GM12872 (cell line): ENCODE results near the gene INSL3.

ENCODE experiments used
- TF ChIP-seq, protein P1 (sequence below): IDR thresholded peaks from 3 replicates; pipeline ENCODE4 v1.5.1; 2011; ENCODE audit warnings: low read depth, mild to moderate bottlenecking, low read length, moderate library complexity; ENCODE audit not compliant: insufficient read depth

Gene INSL3

DNA sequence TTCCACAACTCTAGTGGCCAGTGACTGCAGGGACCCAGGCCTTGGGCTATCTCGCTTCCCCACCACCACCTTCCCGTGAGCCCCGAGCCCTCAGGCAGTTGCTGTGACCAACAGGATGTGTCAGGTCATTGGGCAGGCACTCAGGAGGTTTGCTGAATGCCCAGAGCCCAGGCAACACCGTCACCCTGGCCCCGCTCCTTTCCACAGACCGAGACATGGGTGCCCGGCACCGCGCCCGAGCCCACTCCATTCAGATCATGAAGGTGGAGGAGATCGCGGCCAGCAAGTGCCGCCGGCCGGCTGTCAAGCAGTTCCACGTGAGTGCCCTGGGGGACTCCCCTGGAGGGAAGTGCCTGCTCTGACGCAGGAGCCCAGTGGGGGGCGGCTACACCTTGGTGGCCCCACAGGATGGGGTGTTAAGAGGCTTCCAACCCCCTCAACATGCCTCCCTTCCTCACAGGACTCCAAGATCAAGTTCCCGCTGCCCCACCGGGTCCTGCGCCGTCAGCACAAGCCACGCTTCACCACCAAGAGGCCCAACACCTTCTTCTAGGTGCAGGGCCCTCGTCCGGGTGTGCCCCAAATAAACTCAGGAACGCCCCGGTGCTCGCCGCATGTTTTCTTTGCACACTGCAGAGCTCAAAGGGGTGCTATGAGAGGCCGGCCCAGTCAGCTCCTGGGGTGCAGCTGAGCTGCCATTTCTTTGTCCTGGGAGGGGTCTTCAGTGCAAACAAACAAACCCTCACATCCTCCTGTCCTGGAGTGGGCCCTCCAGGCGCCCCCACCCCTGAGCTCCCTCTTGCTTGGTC is 41.6 kb upstream of the INSL3 start:
- TF ChIP-seq, protein P1, sequence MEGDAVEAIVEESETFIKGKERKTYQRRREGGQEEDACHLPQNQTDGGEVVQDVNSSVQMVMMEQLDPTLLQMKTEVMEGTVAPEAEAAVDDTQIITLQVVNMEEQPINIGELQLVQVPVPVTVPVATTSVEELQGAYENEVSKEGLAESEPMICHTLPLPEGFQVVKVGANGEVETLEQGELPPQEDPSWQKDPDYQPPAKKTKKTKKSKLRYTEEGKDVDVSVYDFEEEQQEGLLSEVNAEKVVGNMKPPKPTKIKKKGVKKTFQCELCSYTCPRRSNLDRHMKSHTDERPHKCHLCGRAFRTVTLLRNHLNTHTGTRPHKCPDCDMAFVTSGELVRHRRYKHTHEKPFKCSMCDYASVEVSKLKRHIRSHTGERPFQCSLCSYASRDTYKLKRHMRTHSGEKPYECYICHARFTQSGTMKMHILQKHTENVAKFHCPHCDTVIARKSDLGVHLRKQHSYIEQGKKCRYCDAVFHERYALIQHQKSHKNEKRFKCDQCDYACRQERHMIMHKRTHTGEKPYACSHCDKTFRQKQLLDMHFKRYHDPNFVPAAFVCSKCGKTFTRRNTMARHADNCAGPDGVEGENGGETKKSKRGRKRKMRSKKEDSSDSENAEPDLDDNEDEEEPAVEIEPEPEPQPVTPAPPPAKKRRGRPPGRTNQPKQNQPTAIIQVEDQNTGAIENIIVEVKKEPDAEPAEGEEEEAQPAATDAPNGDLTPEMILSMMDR, result 0 out of 3 replicates have a peak, but pooled peaks have one; percentile 12

DNA sequence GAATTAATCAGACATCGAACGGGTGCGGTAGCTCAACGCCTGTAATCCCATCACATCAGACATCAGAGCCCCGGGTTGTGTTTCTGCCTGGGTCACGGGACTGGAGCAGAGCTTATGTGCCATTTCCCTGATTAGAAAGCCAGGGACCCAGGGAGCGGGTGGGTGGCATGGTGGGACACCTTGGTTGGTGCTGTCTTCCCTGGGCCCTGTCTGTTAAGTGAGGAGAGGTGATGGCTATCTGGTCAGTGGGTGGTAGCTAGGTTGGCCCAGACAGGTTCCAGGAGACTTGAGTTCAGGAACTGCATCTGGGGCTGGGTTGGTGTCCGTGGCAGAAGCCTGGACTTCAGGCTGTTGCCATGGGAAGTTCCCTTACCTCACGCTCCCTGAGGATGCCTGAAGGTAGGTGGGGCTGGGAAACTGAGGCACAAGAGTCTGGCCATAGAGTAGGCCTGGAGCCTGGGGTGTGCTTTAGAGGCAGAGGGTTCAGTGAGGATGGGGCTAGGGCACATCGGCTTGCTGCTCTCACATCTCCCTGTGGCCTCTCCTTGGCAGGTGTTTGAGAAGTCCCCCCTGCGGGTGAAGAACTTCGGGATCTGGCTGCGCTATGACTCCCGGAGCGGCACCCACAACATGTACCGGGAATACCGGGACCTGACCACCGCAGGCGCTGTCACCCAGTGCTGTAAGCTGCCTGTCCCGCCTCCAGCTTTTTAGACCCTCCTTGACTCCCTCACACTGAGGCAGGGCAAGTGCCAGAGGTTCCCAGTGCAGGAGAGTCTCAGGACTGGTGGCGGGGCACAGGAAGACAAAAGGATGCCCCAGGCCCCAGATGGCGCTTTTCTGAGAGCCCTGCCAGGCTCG is 40.5 kb upstream of the INSL3 start:
- TF ChIP-seq, protein P1, result no peak

DNA sequence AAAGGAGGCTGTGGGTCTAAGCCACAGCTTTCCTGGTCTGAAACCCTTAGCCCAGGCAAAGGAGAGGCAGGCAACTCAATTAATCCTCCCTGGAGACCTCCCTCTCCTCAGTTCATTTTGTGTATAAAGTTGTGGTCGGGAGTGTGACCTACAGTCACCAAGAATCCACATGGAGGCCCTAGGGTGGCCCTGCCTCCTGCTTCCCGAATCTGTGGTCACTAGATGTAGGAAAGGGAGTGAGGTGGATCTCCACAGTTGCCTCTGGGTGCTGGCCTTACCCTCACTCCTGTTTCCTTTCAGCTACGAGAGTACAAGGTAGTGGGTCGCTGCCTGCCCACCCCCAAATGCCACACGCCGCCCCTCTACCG is 39.7 kb upstream of the INSL3 start:
- TF ChIP-seq, protein P1, result no peak

DNA sequence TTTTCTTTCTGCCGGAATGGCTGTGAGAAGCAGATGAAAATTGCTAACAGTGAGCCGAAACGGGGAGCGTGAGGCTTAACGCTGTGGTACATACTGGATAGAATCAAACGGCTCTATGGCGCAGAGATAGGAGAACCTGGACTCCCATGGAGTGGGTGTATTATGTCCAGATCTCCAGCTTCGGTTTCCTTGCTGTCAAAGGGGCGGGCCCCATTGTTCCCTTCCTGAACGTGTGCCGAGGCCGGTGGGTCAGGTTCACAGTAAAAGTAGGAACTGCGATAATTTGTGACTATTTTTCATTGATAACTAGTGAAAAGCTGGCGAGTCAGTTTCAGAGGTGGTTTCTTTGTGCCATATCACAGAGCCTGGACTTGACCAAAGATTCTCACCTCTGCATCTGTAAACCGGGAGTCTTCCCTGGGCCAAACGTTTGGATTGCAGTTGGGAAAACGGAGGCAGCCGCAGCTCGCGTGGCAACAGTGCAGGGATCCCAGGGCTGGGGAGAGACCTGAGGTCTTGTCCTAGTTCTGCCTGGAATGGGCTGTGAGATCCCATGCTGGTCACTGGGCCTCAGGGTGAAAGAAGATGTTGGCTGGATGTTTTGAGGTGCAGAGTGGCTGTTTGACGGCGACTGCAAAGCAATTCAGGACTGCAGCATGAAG is 39.1 kb upstream of the INSL3 start:
- TF ChIP-seq, protein P1, result no peak

DNA sequence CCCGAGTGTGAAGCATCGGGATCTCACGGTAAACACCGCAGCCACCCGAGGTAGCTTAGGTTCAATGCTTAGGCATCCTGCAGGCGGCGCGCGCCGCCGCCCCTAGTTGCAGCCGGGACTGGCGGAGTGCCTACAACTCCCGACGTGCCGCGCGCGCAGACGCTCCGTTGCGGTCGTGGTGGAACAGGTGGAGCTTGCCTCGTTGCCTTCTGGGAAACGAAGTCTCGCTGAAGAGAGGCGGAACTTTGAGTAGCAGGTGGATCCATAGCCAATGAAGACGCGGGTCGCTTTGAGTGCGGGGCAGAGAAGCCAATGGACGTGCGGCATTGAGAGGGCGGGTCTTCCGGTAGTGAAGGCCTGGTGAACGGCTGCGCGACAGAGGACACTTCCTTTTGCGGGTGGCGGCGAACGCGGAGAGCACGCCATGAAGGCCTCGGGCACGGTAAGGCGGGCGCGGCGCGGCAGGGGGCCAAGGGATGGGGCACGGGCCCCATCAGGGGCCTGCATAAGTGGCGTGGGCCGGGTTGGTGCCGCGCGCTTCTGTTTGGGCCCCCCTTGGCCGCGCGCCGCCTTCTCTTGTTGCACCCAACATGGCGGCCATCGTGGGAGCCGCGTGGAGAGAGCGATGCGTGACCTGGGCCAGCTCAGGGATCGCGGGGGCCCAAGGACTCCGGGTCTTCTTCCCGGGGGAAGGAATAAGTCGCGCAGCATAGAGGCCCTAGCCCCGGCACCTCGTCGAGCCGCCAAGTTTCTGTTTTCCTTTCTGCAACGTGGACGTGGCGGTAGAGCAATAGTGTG is 38.4 kb upstream of the INSL3 start, which contains the start of gene RPL18A:
Gene RPL18A, plus strand, starts transcription at position 378 of the 798 bp plus-strand sequence. Its CDS starts 47 bp downstream, at position 425.
- TF ChIP-seq, protein P1, result peak; percentile 95

DNA sequence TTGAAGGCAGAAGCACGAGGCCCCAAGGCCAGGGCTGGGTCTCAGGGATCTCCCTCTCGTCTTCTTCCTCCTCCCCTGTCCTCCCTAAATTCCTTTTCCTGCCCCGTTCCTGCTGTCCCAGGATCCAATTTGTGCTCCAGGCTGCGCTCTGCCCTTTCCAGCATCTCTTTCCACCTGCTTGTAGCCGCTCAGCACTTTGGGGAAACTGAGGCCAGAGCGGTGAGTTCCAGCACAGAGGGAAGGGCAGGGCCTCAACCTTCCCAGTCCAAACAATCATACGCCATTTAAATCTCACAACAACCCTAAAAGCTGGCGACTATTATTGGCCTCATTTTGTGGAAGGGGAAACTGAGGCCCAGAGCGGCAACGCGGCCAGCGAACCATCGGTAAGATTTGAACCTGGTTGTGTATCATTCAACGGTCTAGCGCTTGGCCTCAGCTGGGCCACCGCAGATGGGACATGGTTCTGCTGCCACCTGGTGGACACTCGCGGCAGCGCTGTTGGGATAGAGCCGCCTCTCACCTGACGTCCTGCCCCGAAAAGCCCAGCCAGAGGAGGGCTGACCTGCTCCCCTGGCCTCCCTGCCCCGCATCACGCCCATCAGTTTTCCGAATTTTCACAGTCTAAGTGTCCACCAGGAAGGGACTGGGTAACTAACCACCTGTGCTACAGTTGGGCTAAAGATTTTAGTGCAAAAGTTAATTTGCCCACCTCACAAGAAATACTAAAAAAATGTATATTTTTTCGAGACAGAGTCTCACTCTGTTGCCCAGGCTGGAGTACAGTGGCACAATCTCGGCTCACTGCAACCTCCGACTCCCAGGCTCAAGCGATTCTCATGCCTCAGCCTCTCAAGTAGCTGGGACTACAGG is 34.2 kb upstream of the INSL3 start:
- TF ChIP-seq, protein P1, result peak; percentile 99
